ENCODE results near the gene OR52B2.

DNA sequence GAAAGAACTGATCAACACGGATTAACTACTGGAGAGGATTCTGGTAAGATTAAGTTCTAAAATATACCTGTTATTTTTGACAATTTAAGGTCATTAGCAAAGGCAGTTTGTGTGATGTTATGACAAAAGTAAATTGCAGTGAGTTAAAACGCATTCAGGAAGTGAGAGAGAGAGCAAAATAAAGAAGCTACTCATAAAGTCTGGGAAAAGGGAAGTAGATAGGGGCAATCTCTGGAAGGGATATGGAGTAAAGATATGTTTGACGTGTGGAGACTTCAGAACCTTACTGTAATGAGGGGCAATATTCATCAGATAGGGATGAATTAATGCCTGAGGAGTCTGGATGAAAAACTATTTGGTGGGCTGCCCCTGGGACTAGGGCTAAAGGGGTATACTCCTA is 45.9 kb downstream of the OR52B2 start:
- TF ChIP-seq, protein P1, sequence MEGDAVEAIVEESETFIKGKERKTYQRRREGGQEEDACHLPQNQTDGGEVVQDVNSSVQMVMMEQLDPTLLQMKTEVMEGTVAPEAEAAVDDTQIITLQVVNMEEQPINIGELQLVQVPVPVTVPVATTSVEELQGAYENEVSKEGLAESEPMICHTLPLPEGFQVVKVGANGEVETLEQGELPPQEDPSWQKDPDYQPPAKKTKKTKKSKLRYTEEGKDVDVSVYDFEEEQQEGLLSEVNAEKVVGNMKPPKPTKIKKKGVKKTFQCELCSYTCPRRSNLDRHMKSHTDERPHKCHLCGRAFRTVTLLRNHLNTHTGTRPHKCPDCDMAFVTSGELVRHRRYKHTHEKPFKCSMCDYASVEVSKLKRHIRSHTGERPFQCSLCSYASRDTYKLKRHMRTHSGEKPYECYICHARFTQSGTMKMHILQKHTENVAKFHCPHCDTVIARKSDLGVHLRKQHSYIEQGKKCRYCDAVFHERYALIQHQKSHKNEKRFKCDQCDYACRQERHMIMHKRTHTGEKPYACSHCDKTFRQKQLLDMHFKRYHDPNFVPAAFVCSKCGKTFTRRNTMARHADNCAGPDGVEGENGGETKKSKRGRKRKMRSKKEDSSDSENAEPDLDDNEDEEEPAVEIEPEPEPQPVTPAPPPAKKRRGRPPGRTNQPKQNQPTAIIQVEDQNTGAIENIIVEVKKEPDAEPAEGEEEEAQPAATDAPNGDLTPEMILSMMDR (IDR thresholded peaks at IDR 0.05): no peak
- no peak for TF ChIP-seq POLR2AphosphoS5 (IDR thresholded peaks at IDR 0.05; ENCODE audit: low read depth, low read length)
- no peak for TF ChIP-seq SIN3A (IDR thresholded peaks at IDR 0.05; ENCODE audit: borderline replicate concordance, insufficient read depth, low read depth, low read length)

Data from Panc1 (cell line).